ENCODE data around the gene GRK5. TPM values are rescaled to one million over a fixed set of nuclear protein-coding genes. Genes with fewer than 3 reads are reported as not detected.

Gene GRK5
- total RNA-seq, 4 donors from 2014 or later: 5.4 to 13.0 (median 10.6) TPM

DNA sequence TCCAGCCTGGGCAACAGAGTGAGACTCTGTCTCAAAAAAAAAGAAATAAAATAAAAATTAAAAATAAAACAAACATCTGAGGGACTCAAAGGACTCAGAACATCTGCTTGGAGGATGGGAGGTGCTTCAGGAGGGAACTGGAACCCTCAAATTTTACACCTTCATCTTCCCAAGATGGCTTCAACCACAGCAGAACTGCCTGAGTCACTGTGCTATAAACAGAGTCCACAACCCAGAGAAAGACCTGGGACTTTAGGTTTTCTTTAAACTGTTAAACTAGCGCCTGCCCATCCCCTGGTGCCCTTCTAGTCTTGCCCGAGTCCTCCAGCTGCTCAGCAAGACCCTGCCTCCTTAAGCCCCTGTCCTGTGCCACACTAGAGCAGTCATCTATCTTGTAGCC is 294.3 kb downstream of the GRK5 start:
- intact Hi-C loops (cut with DNase I; ENCODE audit: low total_unique reads): no loop called here
- no peak for DNase-seq (ENCODE audit: low spot score in 2 of 2)
- H3K4me3 ChIP-seq (ENCODE audit: low read depth, poor library complexity, severe bottlenecking): no peak overlapping the region
- 92 to 96% methylated on average over 2 of the region's 2 CpGs for WGBS, 2 donors
- TF ChIP-seq POLR2A (IDR thresholded peaks at IDR 0.05): no peak
- TF ChIP-seq, protein P1, sequence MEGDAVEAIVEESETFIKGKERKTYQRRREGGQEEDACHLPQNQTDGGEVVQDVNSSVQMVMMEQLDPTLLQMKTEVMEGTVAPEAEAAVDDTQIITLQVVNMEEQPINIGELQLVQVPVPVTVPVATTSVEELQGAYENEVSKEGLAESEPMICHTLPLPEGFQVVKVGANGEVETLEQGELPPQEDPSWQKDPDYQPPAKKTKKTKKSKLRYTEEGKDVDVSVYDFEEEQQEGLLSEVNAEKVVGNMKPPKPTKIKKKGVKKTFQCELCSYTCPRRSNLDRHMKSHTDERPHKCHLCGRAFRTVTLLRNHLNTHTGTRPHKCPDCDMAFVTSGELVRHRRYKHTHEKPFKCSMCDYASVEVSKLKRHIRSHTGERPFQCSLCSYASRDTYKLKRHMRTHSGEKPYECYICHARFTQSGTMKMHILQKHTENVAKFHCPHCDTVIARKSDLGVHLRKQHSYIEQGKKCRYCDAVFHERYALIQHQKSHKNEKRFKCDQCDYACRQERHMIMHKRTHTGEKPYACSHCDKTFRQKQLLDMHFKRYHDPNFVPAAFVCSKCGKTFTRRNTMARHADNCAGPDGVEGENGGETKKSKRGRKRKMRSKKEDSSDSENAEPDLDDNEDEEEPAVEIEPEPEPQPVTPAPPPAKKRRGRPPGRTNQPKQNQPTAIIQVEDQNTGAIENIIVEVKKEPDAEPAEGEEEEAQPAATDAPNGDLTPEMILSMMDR (IDR thresholded peaks at IDR 0.05): no peak

DNA sequence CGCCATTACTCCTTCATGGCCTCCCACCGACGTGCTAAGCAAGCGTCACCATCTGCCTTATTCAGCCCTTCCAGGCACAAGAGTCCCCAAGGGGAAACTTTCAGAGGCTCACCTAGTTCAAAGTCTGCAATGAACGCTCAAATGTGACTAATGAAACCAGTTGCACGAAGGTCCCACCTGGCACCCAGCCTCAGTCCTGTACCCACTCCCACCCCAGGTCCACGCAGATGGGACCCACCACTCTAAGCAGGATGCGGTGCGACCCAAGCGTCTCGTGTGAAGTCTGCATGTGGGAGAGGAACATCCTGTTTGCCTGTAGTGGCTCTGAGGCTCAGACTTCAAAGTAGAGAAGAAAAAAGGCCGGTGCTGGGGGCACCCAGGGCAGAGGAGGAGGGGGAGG is 294.8 kb downstream of the GRK5 start:
- intact Hi-C loops (cut with DNase I; ENCODE audit: low total_unique reads): no loop called here
- no peak overlapping the region for H3K4me3 ChIP-seq (ENCODE audit: low read depth, poor library complexity, severe bottlenecking)
- DNase-seq (ENCODE audit: low spot score in 2 of 2): no peak
- no peak for TF ChIP-seq POLR2A (IDR thresholded peaks at IDR 0.05)
- TF ChIP-seq, protein P1 (IDR thresholded peaks at IDR 0.05): no peak
- 77 to 79% methylated on average over 12 of the region's 12 CpGs for WGBS, 2 donors

DNA sequence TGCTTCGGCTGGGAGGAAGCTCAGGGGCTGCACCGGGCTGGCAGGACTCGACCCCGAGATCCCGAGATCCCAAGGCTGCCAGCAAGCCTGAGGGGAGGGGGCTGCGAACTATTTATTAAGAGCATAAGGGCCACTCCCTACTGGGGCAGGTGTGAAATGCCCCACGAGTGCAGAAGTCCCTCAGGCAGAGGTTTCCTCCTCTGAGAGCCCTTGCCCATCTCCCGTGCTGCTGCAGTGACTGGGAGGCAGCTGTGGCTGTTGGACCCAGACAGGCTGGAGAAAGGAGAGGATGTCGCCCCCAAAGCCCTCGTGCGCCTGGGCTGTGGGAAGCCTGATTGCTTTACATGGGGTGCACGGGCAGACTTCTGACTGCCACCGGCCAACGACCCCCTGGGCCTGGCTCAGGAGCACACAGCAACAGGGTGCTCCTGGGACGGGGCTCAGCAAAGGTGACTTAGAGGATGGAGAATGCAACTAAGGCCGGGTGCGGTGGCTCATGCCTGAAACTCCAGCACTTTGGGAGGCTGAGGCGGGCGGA is 295.3 kb downstream of the GRK5 start:
- DNase-seq (ENCODE audit: low spot score in 2 of 2): no peak
- H3K4me3 ChIP-seq (ENCODE audit: low read depth, poor library complexity, severe bottlenecking): no peak overlapping the region
- WGBS, 2 donors: 76% methylated on average over 19 of the region's 19 CpGs
- TF ChIP-seq, protein P1 (IDR thresholded peaks at IDR 0.05): no peak
- TF ChIP-seq POLR2A (IDR thresholded peaks at IDR 0.05): no peak
- intact Hi-C loops (cut with DNase I; ENCODE audit: low total_unique reads): no loop called here

DNA sequence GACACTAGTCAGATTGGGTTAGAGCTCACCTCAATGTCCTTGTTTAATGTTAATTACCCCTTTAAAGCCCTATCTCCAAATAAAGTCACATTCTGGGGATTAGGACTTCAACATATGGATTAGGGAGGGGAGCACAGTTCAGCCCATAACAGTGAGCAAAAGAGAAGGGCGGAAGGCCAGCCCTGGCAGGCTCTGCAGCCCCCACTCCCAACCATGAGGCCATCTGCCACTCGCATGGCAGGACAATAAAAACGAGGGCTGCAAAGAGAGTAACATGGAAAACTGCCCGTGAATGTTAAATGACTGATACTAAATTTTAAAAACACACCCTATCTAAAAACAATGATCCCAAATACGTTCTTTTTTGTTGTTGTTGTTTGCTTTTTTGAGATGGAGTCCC is 296.4 kb downstream of the GRK5 start:
- H3K4me3 ChIP-seq (ENCODE audit: low read depth, poor library complexity, severe bottlenecking): no peak overlapping the region
- DNase-seq (ENCODE audit: low spot score in 2 of 2): no peak
- TF ChIP-seq, protein P1 (IDR thresholded peaks at IDR 0.05): no peak
- TF ChIP-seq POLR2A (IDR thresholded peaks at IDR 0.05): no peak
- 81 to 88% methylated on average over 5 of the region's 5 CpGs for WGBS, 2 donors
- intact Hi-C loops (cut with DNase I; ENCODE audit: low total_unique reads): no loop called here

DNA sequence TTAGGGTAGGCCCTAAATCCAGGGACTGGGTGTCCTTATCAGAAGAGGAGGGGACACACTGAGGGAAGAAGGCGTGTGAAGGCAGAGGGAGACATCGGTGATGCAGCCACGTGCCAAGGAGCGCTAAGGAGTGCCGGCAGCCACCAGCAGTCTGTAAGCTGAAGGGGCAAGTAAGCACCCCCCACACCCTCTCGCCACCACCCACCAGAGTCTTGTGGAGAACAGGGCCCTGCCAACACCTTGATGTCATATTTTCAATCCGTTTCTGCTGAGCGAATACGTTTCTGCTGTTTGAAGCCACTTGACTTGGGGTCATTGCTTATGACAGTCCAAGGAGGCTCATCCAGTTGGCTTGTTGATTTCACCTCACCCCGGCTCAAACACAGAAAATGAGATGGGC is 297.3 kb downstream of the GRK5 start:
- TF ChIP-seq POLR2A (IDR thresholded peaks at IDR 0.05): no peak
- TF ChIP-seq, protein P1 (IDR thresholded peaks at IDR 0.05): no peak

DNA sequence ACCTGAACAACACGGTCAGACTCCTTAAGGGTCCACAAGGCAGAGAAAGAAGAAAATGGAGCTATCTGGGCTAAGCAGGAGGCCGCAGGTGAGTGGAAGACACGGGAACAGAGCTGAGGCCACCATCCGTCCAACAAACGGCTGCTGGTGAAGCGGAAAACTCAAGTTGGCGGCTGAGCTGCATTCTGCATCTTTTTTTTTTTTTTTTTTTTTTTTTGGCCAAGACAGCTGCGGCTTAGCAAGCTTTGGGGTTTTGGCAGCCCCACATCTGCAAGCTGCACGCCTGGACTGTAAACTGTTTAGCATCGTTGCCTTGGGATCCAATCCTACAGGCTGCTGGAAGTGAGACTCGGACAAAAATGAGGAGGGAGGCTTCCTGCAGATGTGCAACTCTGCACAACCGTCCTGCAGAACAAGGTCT is 297.8 kb downstream of the GRK5 start:
- no peak for DNase-seq (ENCODE audit: low spot score in 2 of 2)
- intact Hi-C loops (cut with DNase I; ENCODE audit: low total_unique reads): no loop called here
- 45 to 54% methylated on average over 12 of the region's 12 CpGs for WGBS, 2 donors
- TF ChIP-seq, protein P1 (IDR thresholded peaks at IDR 0.05): no peak
- no peak for TF ChIP-seq POLR2A (IDR thresholded peaks at IDR 0.05)
- no peak overlapping the region for H3K4me3 ChIP-seq (ENCODE audit: low read depth, poor library complexity, severe bottlenecking)

More for the DNA sequence above, 297.3 kb downstream of the GRK5 start:
- no peak overlapping the region for H3K4me3 ChIP-seq (ENCODE audit: low read depth, poor library complexity, severe bottlenecking)
- 80 to 83% methylated on average over 10 of the region's 10 CpGs for WGBS, 2 donors
- DNase-seq (ENCODE audit: low spot score in 2 of 2): no peak
- intact Hi-C loops (cut with DNase I; ENCODE audit: low total_unique reads): no loop called here

Data from lower leg skin (tissue), 4 donors.